ENCODE measurements around the gene ANKRD36C.
"Not testable (repeated sequence)": the region's sequence is repeated elsewhere in the genome, so short reads cannot be mapped to it uniquely, and the experiment has no call there.

The ANKRD36C gene

GRCh38 chr2:95992520-95993272 lies 1.1 kb upstream of the ANKRD36C start:
- DNase-seq, result peak; percentile 72

- not testable (repeated sequence) for DNase-seq
Measured at GRCh38 chr2:95992102-95992501, 478 bp upstream of the ANKRD36C start.

DNA sequence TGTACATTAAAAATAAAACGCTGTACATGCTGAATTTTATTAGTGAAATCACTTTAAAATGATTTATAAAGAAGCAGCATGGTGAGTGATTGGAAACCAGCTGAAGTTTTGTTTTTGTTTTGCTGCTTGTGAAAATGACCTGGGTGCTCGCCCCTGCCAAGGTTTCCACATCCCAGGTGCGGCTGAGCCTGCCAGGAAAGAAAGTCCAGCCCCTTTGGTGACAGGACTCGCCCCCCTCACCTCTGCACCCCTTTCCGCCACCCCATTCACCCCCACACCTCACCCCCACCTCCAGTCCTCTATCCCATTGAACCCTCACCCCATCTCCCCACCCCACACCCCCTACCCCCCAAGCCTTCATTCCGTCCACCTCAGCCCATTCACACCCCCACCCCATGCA lies 740 bp downstream of the ANKRD36C start:
- DNase-seq, result not testable (repeated sequence)

DNA sequence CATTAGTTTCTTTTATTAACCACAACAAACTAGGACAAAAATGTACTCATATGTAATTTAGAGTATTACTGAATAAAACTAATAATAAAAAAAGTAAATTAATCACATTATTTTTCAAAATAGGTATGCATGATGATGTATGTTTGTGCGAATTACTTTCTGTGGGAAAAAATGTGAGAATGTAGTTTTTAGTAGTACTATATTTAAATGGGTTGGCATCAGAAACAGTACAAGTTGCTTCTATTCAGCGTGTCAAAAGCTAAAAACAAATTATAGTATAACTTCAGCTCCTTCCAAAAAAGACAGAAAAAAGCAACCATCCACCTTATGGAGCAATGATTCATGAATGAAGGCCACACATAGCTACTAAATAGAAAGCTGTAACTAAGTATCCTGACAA lies 40.0 kb downstream of the ANKRD36C start:
- not testable (repeated sequence) for DNase-seq

DNA sequence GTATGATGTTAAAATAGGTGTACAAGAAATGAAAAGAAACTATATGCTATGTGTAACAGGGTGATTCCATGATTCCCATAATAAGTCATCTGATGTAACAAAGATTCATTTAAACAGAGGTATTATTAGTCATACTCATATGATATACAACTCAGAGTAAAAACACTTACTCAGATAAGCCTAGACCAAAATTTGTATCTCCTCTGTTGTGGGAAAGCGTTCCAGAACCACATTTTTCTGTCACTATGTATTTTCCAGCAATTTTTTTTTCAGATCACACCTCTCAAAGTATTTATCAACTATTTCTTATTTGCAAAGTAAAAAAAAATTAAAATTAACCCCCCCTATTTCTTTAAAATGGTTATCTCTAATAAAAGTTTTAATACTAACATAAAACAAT lies 43.6 kb downstream of the ANKRD36C start:
- not testable (repeated sequence) for DNase-seq

DNA sequence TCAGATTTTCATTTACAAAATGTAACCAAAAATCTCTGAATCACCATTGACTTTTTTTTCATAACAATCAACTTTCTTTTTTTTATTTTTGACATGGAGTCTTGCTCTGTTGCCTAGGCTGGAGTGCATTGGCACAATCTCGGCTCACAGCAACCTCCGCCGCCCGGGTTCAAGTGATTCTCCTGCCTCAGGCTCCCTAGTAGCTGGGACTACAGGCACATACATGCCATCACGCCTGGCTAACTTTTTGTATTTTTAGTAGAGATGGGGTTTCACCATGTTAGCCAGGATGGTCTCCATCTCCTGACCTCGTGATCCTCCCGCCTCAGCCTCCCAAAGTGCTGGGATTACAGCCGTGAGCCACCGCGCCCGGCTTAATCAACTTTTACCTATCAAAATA lies 51.7 kb downstream of the ANKRD36C start:
- DNase-seq, result not testable (repeated sequence)

- DNase-seq, result peak; percentile 3
Measured at GRCh38 chr2:95930740-95931139, 60.9 kb downstream of the ANKRD36C start.

- DNase-seq, result not testable (repeated sequence)
Measured at GRCh38 chr2:95917007-95917406, 74.6 kb downstream of the ANKRD36C start.

GRCh38 chr2:95915131-95915530 lies 76.5 kb downstream of the ANKRD36C start:
- DNase-seq, result not testable (repeated sequence)

- DNase-seq, result not testable (repeated sequence)
Measured at GRCh38 chr2:95911431-95911830, 80.2 kb downstream of the ANKRD36C start.

DNA sequence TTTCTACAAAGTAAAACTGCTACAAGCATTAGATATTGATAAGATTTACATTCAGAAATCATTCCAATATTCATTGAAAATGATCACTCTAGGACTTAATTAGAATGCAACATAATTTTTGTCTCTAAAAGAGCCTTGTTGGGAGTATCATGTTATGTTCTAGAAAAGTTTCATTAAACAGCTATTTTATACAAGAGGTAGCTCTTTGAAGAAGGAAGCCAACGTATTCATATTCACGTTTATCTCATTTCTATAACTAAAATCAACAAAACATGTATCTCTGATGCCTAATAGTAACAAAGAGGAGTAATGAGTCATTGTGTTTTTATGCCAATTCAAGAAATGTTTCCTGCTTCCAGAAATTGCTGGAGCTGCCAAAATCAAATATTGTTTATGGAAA lies 97.2 kb downstream of the ANKRD36C start:
- DNase-seq, result not testable (repeated sequence)

DNA sequence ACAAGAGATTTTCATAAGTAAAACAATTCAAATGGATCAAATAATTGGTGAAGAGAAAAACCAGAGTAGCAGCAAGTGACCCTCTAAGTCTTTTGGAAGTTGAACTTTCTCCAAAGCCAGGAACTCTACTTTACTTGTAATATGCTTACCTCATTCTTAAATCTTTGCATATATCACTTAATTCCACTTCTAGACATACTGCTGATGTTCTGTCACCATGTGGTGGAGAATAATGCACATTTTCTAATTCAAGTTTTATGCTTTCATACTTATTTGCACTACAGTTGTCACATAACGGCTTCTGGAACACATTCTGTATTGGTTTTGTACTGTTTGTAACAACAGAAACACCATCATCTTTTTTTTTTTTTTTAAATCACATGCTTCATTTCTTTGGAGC lies 123.7 kb downstream of the ANKRD36C start:
- not testable (repeated sequence) for DNase-seq

- not testable (repeated sequence) for DNase-seq
Measured at GRCh38 chr2:95867047-95867677, 124.5 kb downstream of the ANKRD36C start.

DNA sequence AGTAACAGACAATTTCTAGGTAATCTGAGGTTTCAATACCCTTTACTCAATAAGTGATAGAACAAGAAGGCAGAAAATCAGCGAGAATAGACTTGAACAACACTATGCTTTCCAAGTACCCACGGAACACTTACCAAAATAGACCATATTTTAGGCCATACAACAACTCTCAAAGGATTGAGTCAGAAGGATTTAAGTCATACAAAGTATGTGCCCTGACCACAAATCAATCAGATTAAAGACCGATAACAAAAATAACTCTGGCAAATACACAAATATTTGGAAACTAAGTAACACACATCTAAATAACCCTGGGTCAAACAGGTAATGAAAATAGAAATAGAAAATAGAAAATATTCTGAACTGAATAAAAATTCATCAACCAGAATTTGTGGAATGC lies 129.5 kb downstream of the ANKRD36C start:
- DNase-seq, result not testable (repeated sequence)

- DNase-seq, result no peak
Measured at GRCh38 chr2:95836151-95836550, 155.5 kb downstream of the ANKRD36C start.

GRCh38 chr2:95834077-95835013 lies 157.3 kb downstream of the ANKRD36C start:
- DNase-seq, result not testable (repeated sequence)

- DNase-seq, result not testable (repeated sequence)
Measured at GRCh38 chr2:95824218-95824617, 167.4 kb downstream of the ANKRD36C start.

- DNase-seq, result not testable (repeated sequence)
Measured at GRCh38 chr2:95817521-95817920, 174.1 kb downstream of the ANKRD36C start.

DNA sequence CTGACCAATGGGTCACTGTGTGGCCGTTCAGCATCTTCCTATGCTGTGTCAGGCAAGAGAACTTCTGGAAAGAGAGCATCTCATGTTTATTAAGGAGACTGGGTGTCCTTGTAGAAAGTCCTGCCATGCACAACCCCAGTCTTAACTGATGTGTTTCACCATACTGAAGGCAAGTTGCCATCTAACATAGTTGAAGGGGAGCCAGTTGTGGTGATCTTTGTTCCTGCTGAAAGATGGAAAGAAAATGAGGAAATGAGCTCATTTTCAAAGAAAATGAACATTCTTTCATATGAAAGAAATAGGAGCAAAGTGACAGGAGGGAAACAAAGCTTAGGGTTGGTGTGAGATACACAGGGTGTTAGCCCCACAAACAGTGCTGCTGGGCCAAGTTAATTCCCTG lies 178.3 kb downstream of the ANKRD36C start:
- DNase-seq, result not testable (repeated sequence)

DNA sequence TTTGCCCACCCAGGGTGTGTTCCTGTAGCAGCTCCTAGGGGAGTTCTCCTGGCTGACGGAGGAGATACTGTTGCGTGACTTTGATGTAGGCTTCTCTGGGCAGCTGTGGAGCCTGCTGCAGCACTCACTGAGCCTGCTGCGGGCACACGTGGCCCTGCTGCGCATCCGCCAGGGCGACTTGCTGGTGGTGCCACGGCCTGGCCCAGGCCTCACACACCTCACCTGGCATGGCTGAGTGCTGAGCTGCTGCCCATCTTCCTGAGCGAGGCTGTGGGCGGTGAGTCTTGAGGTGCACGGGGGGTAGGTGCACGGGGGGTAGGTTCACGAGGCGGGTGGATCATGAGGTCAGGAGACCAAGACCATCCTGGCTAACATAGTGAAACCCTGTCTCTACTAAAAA lies 191.7 kb downstream of the ANKRD36C start:
- DNase-seq, result no peak

DNA sequence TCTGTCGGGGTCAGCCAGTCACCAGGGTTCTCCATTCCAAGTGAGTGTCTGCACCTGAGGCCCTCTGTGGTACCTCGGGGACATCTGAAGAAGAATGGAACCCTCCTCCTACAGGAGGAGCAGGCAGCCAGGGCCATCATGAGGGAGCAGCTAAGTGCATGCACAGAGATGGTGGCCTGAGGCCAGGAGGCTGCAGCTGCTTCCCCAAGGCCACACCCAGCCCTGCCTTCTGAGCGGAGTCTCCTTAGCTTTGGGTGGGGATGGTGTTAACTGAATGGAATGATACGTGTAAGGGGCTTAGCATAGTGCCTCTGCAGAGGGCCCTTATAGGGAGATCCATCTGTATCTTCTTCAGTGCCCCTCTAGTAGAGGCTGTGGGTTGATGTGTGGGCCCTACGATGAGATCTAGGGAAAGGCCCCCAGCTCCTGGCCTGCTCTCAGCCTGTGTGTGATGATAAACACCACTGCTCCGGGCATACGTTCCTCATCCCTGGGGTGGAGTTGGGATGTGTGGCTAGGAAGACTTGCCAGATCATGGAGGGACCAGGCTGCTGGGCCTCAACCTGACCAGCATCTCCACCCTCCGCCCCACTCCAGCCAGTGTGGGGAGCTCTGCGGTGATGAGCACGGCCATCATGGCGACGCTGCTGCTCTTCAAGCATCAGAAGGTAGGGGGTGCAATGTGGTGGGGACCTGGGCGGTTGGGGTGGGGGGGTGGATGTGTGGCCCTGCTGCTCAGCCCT lies 192.3 kb downstream of the ANKRD36C start:
- DNase-seq, result not testable (repeated sequence)

Data from hematopoietic multipotent progenitor cell treated with erythropoietin and hydrocortisone succinate and interleukin-3 and kit ligand, for 4 days (in vitro differentiated cells).